NB4 (cell line): ENCODE data around the gene GABBR1.

Experiments used
- POLR2A ChIP-seq: IDR thresholded peaks from 2 replicates; pipeline ENCODE4 v1.6.1; 2011; ENCODE audit warnings: mild to moderate bottlenecking; ENCODE audit not compliant: insufficient read length; ENCODE audit errors: extremely low read depth
- TF ChIP-seq, protein P1 (sequence below): IDR thresholded peaks from one replicate; pipeline ENCODE4 v1.5.1; 2012; ENCODE audit warnings: low read depth, low read length

DNA sequence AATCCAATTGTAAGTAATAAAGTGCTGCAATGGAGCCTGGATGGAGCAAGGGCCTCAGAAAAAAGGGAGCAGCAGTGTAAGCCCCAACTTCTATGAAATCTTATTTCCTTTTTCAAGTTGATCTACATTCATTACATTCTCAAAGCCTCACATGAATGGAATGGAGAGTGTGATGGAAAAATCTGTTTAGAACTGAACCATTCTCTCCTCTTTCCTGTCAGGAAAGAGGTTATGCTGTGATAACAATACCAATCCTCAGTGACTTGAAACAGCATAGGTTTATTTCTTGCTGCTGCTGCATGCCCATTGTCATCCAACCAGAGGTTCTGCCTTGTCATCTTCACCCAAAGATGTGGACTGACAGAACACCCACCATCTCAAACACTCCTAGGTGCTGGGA is 56.9 kb downstream of the GABBR1 start:
- TF ChIP-seq, protein P1, sequence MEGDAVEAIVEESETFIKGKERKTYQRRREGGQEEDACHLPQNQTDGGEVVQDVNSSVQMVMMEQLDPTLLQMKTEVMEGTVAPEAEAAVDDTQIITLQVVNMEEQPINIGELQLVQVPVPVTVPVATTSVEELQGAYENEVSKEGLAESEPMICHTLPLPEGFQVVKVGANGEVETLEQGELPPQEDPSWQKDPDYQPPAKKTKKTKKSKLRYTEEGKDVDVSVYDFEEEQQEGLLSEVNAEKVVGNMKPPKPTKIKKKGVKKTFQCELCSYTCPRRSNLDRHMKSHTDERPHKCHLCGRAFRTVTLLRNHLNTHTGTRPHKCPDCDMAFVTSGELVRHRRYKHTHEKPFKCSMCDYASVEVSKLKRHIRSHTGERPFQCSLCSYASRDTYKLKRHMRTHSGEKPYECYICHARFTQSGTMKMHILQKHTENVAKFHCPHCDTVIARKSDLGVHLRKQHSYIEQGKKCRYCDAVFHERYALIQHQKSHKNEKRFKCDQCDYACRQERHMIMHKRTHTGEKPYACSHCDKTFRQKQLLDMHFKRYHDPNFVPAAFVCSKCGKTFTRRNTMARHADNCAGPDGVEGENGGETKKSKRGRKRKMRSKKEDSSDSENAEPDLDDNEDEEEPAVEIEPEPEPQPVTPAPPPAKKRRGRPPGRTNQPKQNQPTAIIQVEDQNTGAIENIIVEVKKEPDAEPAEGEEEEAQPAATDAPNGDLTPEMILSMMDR: no peak
- TF ChIP-seq POLR2A: no peak
